ENCODE measurements around the gene MCM6. TPM values are rescaled to one million over a fixed set of nuclear protein-coding genes. Genes with fewer than 3 reads are reported as not detected.

The MCM6 gene
- polyA plus RNA-seq, 1 donor from 2014 or later, result 7.0 TPM

DNA sequence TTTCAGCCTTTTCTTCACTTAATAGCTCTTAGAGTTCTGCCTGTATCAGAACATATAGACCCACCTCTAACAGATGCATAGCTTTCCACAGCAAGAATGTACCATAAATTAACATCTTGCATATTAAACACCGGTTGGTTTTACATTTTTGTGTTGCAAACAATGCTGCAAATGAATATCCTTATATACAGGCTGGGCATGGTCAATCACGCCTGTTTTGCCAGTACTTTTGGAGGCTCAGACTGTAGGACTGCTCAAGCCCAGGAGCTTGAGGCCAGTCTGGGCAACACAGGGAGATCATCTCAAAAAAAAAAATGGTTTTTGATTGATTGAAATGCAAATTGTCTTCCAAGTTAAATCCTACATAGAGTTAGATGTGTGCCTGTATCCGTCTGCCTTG is 37.7 kb downstream of the MCM6 start:
- no peaks in the 10 kb centered on the region for H3K79me2 ChIP-seq (replicated peaks; ENCODE audit: insufficient read depth, low read length)
- H4K20me1 ChIP-seq (ENCODE audit: insufficient read depth), result no peaks in the 10 kb centered on the region
- H3K36me3 ChIP-seq (ENCODE audit: insufficient read depth, low read length), result no peaks in the 10 kb centered on the region
- no peak overlapping the region for H3K27ac ChIP-seq (ENCODE audit: low read length)
- no peaks in the 10 kb centered on the region for H3K9me2 ChIP-seq (ENCODE audit: insufficient read depth, low read length)
- H3K4me2 ChIP-seq (ENCODE audit: low read length), result no peak overlapping the region
- TF ChIP-seq EZH2 (IDR thresholded peaks at IDR 0.05; ENCODE audit: borderline replicate concordance, insufficient read depth, low read length, poor library complexity, severe bottlenecking) (no peak), POLR2AphosphoS5 (IDR thresholded peaks at IDR 0.05) (no peak), RAD21 (conservative IDR thresholded peaks at IDR 0.05) (no peak), SMC3 (conservative IDR thresholded peaks at IDR 0.05; ENCODE audit: poor library complexity) (no peak), MXI1 (conservative IDR thresholded peaks at IDR 0.05; ENCODE audit: poor library complexity, severe bottlenecking) (no peak), EP300 (conservative IDR thresholded peaks at IDR 0.05; ENCODE audit: poor library complexity, severe bottlenecking) (no peak), TAF1 (IDR thresholded peaks at IDR 0.05; ENCODE audit: low read depth) (no peak)
- TF ChIP-seq, protein P1, sequence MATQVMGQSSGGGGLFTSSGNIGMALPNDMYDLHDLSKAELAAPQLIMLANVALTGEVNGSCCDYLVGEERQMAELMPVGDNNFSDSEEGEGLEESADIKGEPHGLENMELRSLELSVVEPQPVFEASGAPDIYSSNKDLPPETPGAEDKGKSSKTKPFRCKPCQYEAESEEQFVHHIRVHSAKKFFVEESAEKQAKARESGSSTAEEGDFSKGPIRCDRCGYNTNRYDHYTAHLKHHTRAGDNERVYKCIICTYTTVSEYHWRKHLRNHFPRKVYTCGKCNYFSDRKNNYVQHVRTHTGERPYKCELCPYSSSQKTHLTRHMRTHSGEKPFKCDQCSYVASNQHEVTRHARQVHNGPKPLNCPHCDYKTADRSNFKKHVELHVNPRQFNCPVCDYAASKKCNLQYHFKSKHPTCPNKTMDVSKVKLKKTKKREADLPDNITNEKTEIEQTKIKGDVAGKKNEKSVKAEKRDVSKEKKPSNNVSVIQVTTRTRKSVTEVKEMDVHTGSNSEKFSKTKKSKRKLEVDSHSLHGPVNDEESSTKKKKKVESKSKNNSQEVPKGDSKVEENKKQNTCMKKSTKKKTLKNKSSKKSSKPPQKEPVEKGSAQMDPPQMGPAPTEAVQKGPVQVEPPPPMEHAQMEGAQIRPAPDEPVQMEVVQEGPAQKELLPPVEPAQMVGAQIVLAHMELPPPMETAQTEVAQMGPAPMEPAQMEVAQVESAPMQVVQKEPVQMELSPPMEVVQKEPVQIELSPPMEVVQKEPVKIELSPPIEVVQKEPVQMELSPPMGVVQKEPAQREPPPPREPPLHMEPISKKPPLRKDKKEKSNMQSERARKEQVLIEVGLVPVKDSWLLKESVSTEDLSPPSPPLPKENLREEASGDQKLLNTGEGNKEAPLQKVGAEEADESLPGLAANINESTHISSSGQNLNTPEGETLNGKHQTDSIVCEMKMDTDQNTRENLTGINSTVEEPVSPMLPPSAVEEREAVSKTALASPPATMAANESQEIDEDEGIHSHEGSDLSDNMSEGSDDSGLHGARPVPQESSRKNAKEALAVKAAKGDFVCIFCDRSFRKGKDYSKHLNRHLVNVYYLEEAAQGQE (IDR thresholded peaks at IDR 0.05; ENCODE audit: borderline replicate concordance), result no peak
- TF ChIP-seq, protein P2, sequence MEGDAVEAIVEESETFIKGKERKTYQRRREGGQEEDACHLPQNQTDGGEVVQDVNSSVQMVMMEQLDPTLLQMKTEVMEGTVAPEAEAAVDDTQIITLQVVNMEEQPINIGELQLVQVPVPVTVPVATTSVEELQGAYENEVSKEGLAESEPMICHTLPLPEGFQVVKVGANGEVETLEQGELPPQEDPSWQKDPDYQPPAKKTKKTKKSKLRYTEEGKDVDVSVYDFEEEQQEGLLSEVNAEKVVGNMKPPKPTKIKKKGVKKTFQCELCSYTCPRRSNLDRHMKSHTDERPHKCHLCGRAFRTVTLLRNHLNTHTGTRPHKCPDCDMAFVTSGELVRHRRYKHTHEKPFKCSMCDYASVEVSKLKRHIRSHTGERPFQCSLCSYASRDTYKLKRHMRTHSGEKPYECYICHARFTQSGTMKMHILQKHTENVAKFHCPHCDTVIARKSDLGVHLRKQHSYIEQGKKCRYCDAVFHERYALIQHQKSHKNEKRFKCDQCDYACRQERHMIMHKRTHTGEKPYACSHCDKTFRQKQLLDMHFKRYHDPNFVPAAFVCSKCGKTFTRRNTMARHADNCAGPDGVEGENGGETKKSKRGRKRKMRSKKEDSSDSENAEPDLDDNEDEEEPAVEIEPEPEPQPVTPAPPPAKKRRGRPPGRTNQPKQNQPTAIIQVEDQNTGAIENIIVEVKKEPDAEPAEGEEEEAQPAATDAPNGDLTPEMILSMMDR (IDR thresholded peaks at IDR 0.05; ENCODE audit: poor library complexity, severe bottlenecking), result no peak
- H3K9me3 ChIP-seq (ENCODE audit: low read length), result no peaks in the 10 kb centered on the region
- H3K27me3 ChIP-seq (ENCODE audit: insufficient read depth, low read depth, low read length), result no peaks in the 10 kb centered on the region
- no peak overlapping the region for H3K4me3 ChIP-seq (ENCODE audit: low read length)
- no peaks in the 10 kb centered on the region for H3F3A ChIP-seq (ENCODE audit: insufficient read depth, low read length, poor library complexity, severe bottlenecking)
- H2AFZ ChIP-seq (ENCODE audit: low read depth, low read length), result no peak overlapping the region
- H3K9ac ChIP-seq (ENCODE audit: low read length), result no peak overlapping the region

DNA sequence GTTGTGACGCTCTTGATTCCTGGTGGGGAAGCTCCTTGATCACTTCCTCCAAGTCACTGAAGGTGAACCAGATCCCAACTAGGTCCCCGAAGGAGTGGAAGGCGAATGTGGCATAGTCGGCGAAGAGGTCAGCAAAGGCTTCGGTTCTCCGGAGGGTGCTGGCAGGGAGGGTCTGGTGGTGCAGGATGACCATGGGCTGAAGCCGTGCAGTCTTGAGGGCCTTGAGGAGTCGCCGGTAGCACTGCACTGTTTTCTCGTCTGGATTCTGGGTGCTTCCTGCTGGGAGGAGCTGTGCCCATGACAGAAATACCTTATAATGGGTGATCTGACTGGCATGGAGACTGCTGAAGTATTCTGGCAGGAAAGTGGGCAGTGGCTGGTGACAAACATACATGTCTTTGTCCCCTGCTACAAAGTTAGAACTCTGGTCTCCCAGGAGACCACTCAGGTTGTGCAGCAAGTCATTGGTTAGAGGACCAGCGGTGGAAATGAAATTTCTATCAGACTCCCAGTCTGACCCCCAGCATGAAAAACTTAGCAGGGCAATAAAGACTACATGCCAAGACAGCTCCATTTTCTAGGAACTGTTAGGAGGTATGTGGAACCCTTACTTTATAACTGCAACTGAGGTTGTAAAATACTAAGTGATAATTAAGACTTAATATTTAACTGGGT is 39.5 kb downstream of the MCM6 start, which contains the start of gene LCT:
Gene LCT (minus strand): TSS at position 589 of the 675 bp plus-strand sequence. CDS start 15 bp downstream, at position 574.
- Histone ChIP-seq H3K4me2 (ENCODE audit: low read length) (no peak within 1 kb of the TSS), H3K9me3 (ENCODE audit: low read length) (no peaks in the 10 kb centered on the region), H3K79me2 (replicated peaks; ENCODE audit: insufficient read depth, low read length) (no peaks in the 10 kb centered on the region), H2AFZ (ENCODE audit: low read depth, low read length) (no peak within 1 kb of the TSS), H3K9me2 (ENCODE audit: insufficient read depth, low read length) (no peaks in the 10 kb centered on the region), H3K36me3 (ENCODE audit: insufficient read depth, low read length) (no peaks in the 10 kb centered on the region), H3K9ac (ENCODE audit: low read length) (no peak within 1 kb of the TSS), H4K20me1 (ENCODE audit: insufficient read depth) (no peaks in the 10 kb centered on the region), H3K27ac (ENCODE audit: low read length) (no peak within 1 kb of the TSS), H3K4me3 (ENCODE audit: low read length) (no peak within 1 kb of the TSS), H3F3A (ENCODE audit: insufficient read depth, low read length, poor library complexity, severe bottlenecking) (no peaks in the 10 kb centered on the region), H3K27me3 (ENCODE audit: insufficient read depth, low read depth, low read length) (no peaks in the 10 kb centered on the region)
- TF ChIP-seq EP300 (conservative IDR thresholded peaks at IDR 0.05; ENCODE audit: poor library complexity, severe bottlenecking), result no peak
- TF ChIP-seq, protein P1 (IDR thresholded peaks at IDR 0.05; ENCODE audit: borderline replicate concordance), result no peak
- no peak for TF ChIP-seq EZH2 (IDR thresholded peaks at IDR 0.05; ENCODE audit: borderline replicate concordance, insufficient read depth, low read length, poor library complexity, severe bottlenecking)
- no peak for TF ChIP-seq MXI1 (conservative IDR thresholded peaks at IDR 0.05; ENCODE audit: poor library complexity, severe bottlenecking)
- TF ChIP-seq, protein P2 (IDR thresholded peaks at IDR 0.05; ENCODE audit: poor library complexity, severe bottlenecking), result no peak
- no peak for TF ChIP-seq SMC3 (conservative IDR thresholded peaks at IDR 0.05; ENCODE audit: poor library complexity)
- TF ChIP-seq POLR2AphosphoS5 (IDR thresholded peaks at IDR 0.05), result no peak
